Measurements from ENCODE around the gene MMP14. TPM values are rescaled to one million over a fixed set of nuclear protein-coding genes. Genes with fewer than 3 reads are reported as not detected.

The MMP14 gene
- polyA plus RNA-seq, 3 donors from 2014 or later, result not detected

DNA sequence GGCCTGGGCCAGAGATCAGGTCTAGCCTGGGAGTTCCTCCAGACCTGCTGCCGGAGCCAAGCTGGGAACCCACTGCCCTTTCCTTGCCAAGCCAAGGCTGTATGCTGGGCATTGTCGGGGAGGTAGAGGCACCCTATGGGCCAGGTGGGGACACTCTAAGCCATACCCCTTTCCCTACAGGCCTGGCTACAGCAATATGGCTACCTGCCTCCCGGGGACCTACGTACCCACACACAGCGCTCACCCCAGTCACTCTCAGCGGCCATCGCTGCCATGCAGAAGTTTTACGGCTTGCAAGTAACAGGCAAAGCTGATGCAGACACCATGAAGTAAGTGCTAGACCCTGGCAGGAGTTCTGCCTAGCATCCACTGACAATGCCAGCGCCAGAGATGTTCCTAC, 4.9 kb downstream of the MMP14 start:
- H3K27me3 Mint-ChIP-seq (ENCODE audit: low read depth in 3 of 3), result peaks cover 10 to 27% (median 16%) of the 10 kb centered on the region in 3 donors
- no peak overlapping the region for H3K4me3 Mint-ChIP-seq
- H3K36me3 Mint-ChIP-seq, result no peaks in the 10 kb centered on the region
- no peak overlapping the region for H3K27ac Mint-ChIP-seq
- H3K4me1 Mint-ChIP-seq, result peaks cover 5 to 7% of the 10 kb centered on the region in 2 donors
- DNase-seq, result no peak
- peaks cover 0 to 3% (median 0%) of the 10 kb centered on the region in 6 donors for H3K9me3 Mint-ChIP-seq

GRCh38 chr14:22841769-22842168, 5.4 kb downstream of the MMP14 start:
- H3K9me3 Mint-ChIP-seq, result peaks cover 0 to 3% (median 0%) of the 10 kb centered on the region in 6 donors
- peaks cover 4 to 6% of the 10 kb centered on the region in 2 donors for H3K4me1 Mint-ChIP-seq
- H3K4me3 Mint-ChIP-seq, result no peak overlapping the region
- H3K36me3 Mint-ChIP-seq, result no peaks in the 10 kb centered on the region
- no peak overlapping the region for H3K27ac Mint-ChIP-seq
- peaks cover 8 to 25% (median 16%) of the 10 kb centered on the region in 3 donors for H3K27me3 Mint-ChIP-seq (ENCODE audit: low read depth in 3 of 3)
- DNase-seq, result no peak

- Mint-ChIP-seq H3K27me3 (ENCODE audit: low read depth in 3 of 3) (peaks cover 5 to 21% (median 14%) of the 10 kb centered on the region in 3 donors), H3K9me3 (peaks cover 0 to 3% (median 0%) of the 10 kb centered on the region in 6 donors), H3K4me1 (no peaks in the 10 kb centered on the region), H3K4me3 (no peak overlapping the region), H3K27ac (no peak overlapping the region), H3K36me3 (no peaks in the 10 kb centered on the region)
- no peak for DNase-seq
Measured at GRCh38 chr14:22842211-22843122, 6.1 kb downstream of the MMP14 start.

- no peaks in the 10 kb centered on the region for H3K4me1 Mint-ChIP-seq
- no peak overlapping the region for H3K27ac Mint-ChIP-seq
- no peaks in the 10 kb centered on the region for H3K36me3 Mint-ChIP-seq
- H3K9me3 Mint-ChIP-seq, result peaks cover 0 to 3% (median 0%) of the 10 kb centered on the region in 6 donors
- no peak overlapping the region for H3K4me3 Mint-ChIP-seq
- no peak for DNase-seq
- H3K27me3 Mint-ChIP-seq (ENCODE audit: low read depth in 3 of 3), result peaks cover 5 to 21% (median 17%) of the 10 kb centered on the region in 3 donors
Measured at GRCh38 chr14:22843123-22843925, 6.9 kb downstream of the MMP14 start.

- Mint-ChIP-seq H3K9me3 (peaks cover 0 to 3% (median 0%) of the 10 kb centered on the region in 6 donors), H3K4me1 (no peaks in the 10 kb centered on the region), H3K27me3 (ENCODE audit: low read depth in 3 of 3) (peaks cover 6 to 14% (median 12%) of the 10 kb centered on the region in 3 donors), H3K27ac (no peak overlapping the region), H3K36me3 (no peaks in the 10 kb centered on the region), H3K4me3 (no peak overlapping the region)
- no peak for DNase-seq
Measured at GRCh38 chr14:22844221-22845102, 8.1 kb downstream of the MMP14 start.

GRCh38 chr14:22845103-22845394, 8.7 kb downstream of the MMP14 start:
- Mint-ChIP-seq H3K36me3 (no peaks in the 10 kb centered on the region), H3K9me3 (peaks cover 0 to 2% (median 0%) of the 10 kb centered on the region in 6 donors), H3K27ac (no peak overlapping the region), H3K27me3 (ENCODE audit: low read depth in 3 of 3) (peaks cover 6 to 13% (median 12%) of the 10 kb centered on the region in 3 donors), H3K4me3 (no peak overlapping the region), H3K4me1 (no peaks in the 10 kb centered on the region)
- DNase-seq, result no peak

- peaks cover 8 to 13% (median 11%) of the 10 kb centered on the region in 3 donors for H3K27me3 Mint-ChIP-seq (ENCODE audit: low read depth in 3 of 3)
- no peak overlapping the region for H3K27ac Mint-ChIP-seq
- no peaks in the 10 kb centered on the region for H3K4me1 Mint-ChIP-seq
- DNase-seq, result no peak
- no peaks in the 10 kb centered on the region for H3K36me3 Mint-ChIP-seq
- no peak overlapping the region for H3K4me3 Mint-ChIP-seq
- H3K9me3 Mint-ChIP-seq, result peaks cover 0 to 2% (median 0%) of the 10 kb centered on the region in 6 donors
Measured at GRCh38 chr14:22845821-22846625, 9.6 kb downstream of the MMP14 start.

DNA sequence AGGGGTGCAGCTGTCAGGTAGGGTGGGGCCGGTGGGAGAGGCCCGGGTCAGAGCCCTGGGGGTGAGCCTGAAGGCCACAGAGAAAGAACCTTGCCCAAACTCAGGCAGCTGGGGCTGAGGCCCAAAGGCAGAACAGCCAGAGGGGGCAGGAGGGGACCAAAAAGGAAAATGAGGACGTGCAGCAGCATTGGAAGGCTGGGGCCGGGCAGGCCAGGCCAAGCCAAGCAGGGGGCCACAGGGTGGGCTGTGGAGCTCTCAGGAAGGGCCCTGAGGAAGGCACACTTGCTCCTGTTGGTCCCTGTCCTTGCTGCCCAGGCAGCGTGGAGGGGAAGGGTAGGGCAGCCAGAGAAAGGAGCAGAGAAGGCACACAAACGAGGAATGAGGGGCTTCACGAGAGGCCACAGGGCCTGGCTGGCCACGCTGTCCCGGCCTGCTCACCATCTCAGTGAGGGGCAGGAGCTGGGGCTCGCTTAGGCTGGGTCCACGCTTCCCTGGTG, 10.5 kb downstream of the MMP14 start:
- no peak overlapping the region for H3K4me3 Mint-ChIP-seq
- no peak overlapping the region for H3K27ac Mint-ChIP-seq
- H3K9me3 Mint-ChIP-seq, result no peaks in the 10 kb centered on the region
- peaks cover 0 to 2% of the 10 kb centered on the region in 2 donors for H3K4me1 Mint-ChIP-seq
- H3K36me3 Mint-ChIP-seq, result no peaks in the 10 kb centered on the region
- DNase-seq, result no peak
- peaks cover 6 to 11% (median 8%) of the 10 kb centered on the region in 3 donors for H3K27me3 Mint-ChIP-seq (ENCODE audit: low read depth in 3 of 3)

DNA sequence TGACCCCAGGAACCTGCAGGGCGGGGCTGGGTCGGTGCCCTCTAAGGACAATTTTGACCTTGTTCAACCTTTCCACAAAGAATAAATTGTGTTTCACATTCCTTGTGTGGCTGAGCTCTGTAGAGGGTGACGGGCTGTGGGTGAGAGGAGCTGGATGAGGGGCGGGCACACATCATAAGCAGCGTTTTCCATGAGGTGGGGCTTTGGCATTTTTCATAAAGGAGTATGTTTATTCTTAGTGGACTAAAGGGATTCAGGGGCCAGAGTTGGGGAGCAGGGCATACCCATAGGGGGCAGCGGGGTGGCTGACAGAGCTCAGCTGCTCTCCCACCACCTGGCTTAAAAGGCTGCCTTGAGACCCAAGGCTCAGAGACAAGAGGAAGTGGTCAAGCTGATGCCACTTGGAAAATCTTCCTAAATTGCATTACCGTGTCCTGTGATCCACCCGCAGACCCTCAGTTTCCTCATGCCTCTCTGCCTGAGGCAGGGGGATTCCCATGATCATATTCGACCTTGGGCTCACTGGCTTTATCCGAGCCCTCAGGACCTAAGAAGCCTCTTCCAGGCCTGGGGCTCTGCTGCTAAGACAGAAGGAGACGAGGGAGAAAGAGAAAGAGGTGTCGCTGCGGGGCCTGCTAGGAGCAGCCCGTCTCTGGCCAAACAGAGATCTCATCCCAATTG, 11.4 kb downstream of the MMP14 start:
- Mint-ChIP-seq H3K36me3 (no peaks in the 10 kb centered on the region), H3K27ac (no peak overlapping the region), H3K27me3 (ENCODE audit: low read depth in 3 of 3) (peaks cover 6 to 11% (median 9%) of the 10 kb centered on the region in 3 donors), H3K4me1 (peaks cover 1 to 2% of the 10 kb centered on the region in 2 donors), H3K9me3 (no peaks in the 10 kb centered on the region), H3K4me3 (no peak overlapping the region)
- no peak for DNase-seq

- Mint-ChIP-seq H3K9me3 (no peaks in the 10 kb centered on the region), H3K4me1 (peaks cover 7 to 8% of the 10 kb centered on the region in 2 donors), H3K4me3 (no peak overlapping the region), H3K36me3 (no peaks in the 10 kb centered on the region), H3K27ac (no peak overlapping the region), H3K27me3 (ENCODE audit: low read depth in 3 of 3) (peaks cover 8 to 14% (median 13%) of the 10 kb centered on the region in 3 donors)
- DNase-seq, result no peak
Measured at GRCh38 chr14:22848351-22849164, 12.2 kb downstream of the MMP14 start.

DNA sequence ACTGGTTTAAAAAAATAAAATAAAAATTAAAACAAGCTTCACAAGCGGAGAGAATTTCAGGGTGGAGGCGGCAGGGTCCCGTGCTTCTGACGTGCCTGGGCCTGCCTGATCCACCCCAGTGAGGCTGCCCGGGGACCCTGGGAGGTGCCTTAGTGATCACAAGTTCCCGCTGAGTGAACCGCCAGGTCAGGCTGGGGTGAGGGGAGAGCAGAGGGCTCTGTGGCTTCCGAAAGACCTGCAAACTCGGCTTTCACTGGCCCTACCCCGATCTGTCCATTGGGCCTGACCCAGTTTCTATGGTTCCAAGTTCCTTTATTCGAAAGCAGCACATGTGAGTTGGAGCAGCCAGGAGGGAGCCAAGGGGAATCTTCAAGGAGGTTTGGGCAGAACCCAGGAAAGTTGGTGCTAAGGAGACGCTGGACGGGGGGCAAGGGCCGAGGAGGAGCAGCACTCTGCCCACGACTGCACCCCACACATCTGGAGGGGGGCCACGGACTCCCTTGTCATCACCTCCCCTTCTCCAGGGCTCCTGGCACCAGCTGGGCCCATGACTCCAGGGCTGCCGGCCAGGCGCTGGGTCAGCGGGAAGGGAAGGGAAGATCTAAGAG, 12.9 kb downstream of the MMP14 start:
- H3K27me3 Mint-ChIP-seq (ENCODE audit: low read depth in 3 of 3), result peaks cover 9 to 16% (median 16%) of the 10 kb centered on the region in 3 donors
- no peak for DNase-seq
- H3K27ac Mint-ChIP-seq, result no peak overlapping the region
- peaks cover 7 to 8% of the 10 kb centered on the region in 2 donors for H3K4me1 Mint-ChIP-seq
- no peaks in the 10 kb centered on the region for H3K9me3 Mint-ChIP-seq
- no peak overlapping the region for H3K4me3 Mint-ChIP-seq
- no peaks in the 10 kb centered on the region for H3K36me3 Mint-ChIP-seq

Measured in immature natural killer cell (primary cell).